Activated naive CD8-positive, alpha-beta T cell treated with anti-CD3 and anti-CD28 coated beads, Interleukin-2, amount 10 ng/mL, durations not matched to agents 7 days and 5 days (primary cell): ENCODE measurements around the gene CGN. TPM values are rescaled to one million over a fixed set of nuclear protein-coding genes. Genes with fewer than 3 reads are reported as not detected.
"Not testable (repeated sequence)": the region's sequence is repeated elsewhere in the genome, so short reads cannot be mapped to it uniquely, and the experiment has no call there.

Source experiments
- ATAC-seq: fragments of 150-1000 bp; cut with Tn5 transposase; one replicate; pipeline ENCODE4 v1.10.0; 2021; ENCODE audit warnings: low read depth, moderate library complexity
- POLR2A ChIA-PET: fragments of 350-600 bp; sonication (Branson Sonifier 250); formaldehyde crosslinking; loops from one replicate; lab custom pipeline; 2021; ENCODE audit warnings: antibody characterized with exemption; lab: Charles Lee
- DNase-seq: peaks from one replicate; pipeline ENCODE4 v3.0.0; 2021
- H3K27ac Mint-ChIP-seq: one replicate; pipeline ENCODE4 v1.8.0; 2022; ENCODE audit warnings: mild to moderate bottlenecking, mixed read lengths
- H3K27me3 Mint-ChIP-seq: one replicate; pipeline ENCODE4 v1.8.0; 2022; ENCODE audit warnings: mild to moderate bottlenecking, moderate library complexity, mixed read lengths
- H3K36me3 Mint-ChIP-seq: one replicate; pipeline ENCODE4 v1.8.0; 2021; ENCODE audit warnings: mild to moderate bottlenecking, mixed read lengths
- H3K4me1 Mint-ChIP-seq: one replicate; pipeline ENCODE4 v1.8.0; 2021; ENCODE audit warnings: mixed read lengths
- H3K4me3 Mint-ChIP-seq: one replicate; pipeline ENCODE4 v1.8.0; 2022; ENCODE audit warnings: mild to moderate bottlenecking, moderate library complexity, mixed read lengths
- H3K9me3 Mint-ChIP-seq: one replicate; pipeline ENCODE4 v1.8.0; 2021; ENCODE audit warnings: mixed read lengths
- total RNA-seq, 2 experiments: library from RNA; stranded (reverse); gene quantifications; one replicate each; pipeline ENCODE4 v1.2.3, GENCODE V29; 2021

Gene CGN
- total RNA-seq, 2 experiments from 2014 or later, result 0.33 to 0.40 TPM

- Mint-ChIP-seq H3K4me3 (no peak overlapping the region), H3K27ac (no peak overlapping the region), H3K27me3 (peaks cover 4% of the 10 kb centered on the region), H3K36me3 (no peaks in the 10 kb centered on the region), H3K4me1 (peaks cover 5% of the 10 kb centered on the region), H3K9me3 (no peaks in the 10 kb centered on the region)
- POLR2A ChIA-PET, result no interaction called here
- ATAC-seq (no peak), DNase-seq (no peak)
These were observed 7.7 kb downstream of the CGN start for GRCh38 chr1:151518936-151519335.

GRCh38 chr1:151519667-151520066 lies 8.5 kb downstream of the CGN start:
- H3K4me1 Mint-ChIP-seq, result peaks cover 4% of the 10 kb centered on the region
- no peak overlapping the region for H3K27ac Mint-ChIP-seq
- H3K4me3 Mint-ChIP-seq, result no peak overlapping the region
- no peaks in the 10 kb centered on the region for H3K36me3 Mint-ChIP-seq
- POLR2A ChIA-PET, result no interaction called here
- DNase-seq (no peak), ATAC-seq (no peak)
- H3K27me3 Mint-ChIP-seq, result peaks cover 4% of the 10 kb centered on the region
- no peaks in the 10 kb centered on the region for H3K9me3 Mint-ChIP-seq

GRCh38 chr1:151520359-151520758 lies 9.2 kb downstream of the CGN start:
- no peak for ATAC-seq
- no peak overlapping the region for H3K4me3 Mint-ChIP-seq
- DNase-seq, result no peak
- no peaks in the 10 kb centered on the region for H3K9me3 Mint-ChIP-seq
- POLR2A ChIA-PET, result no interaction called here
- H3K27me3 Mint-ChIP-seq, result peaks cover 4% of the 10 kb centered on the region
- no peak overlapping the region for H3K27ac Mint-ChIP-seq
- peaks cover 4% of the 10 kb centered on the region for H3K4me1 Mint-ChIP-seq
- no peaks in the 10 kb centered on the region for H3K36me3 Mint-ChIP-seq

- ATAC-seq, H3K9me3 Mint-ChIP-seq, H3K4me1 Mint-ChIP-seq, H3K36me3 Mint-ChIP-seq, POLR2A ChIA-PET, H3K27me3 Mint-ChIP-seq, DNase-seq, H3K4me3 Mint-ChIP-seq, H3K27ac Mint-ChIP-seq: not testable (repeated sequence)
These were observed 11.2 kb downstream of the CGN start for GRCh38 chr1:151522427-151522826.

- no peak for ATAC-seq
- POLR2A ChIA-PET, result no interaction called here
These were observed 12.1 kb downstream of the CGN start for GRCh38 chr1:151523326-151523725.

GRCh38 chr1:151524736-151525135 lies 13.5 kb downstream of the CGN start:
- no peak overlapping the region for H3K27ac Mint-ChIP-seq
- ATAC-seq, result no peak
- POLR2A ChIA-PET, result no interaction called here

More at GRCh38 chr1:151523326-151523725, 12.1 kb downstream of the CGN start:
- Mint-ChIP-seq H3K9me3 (no peaks in the 10 kb centered on the region), H3K27me3 (peaks cover 4% of the 10 kb centered on the region), H3K4me3 (no peak overlapping the region), H3K36me3 (no peaks in the 10 kb centered on the region), H3K4me1 (peaks cover 4% of the 10 kb centered on the region), H3K27ac (no peak overlapping the region)
- no peak for DNase-seq

GRCh38 chr1:151526735-151527525 lies 15.7 kb downstream of the CGN start:
- H3K4me3 Mint-ChIP-seq, result no peak overlapping the region

More at GRCh38 chr1:151524736-151525135, 13.5 kb downstream of the CGN start:
- no peak for DNase-seq
- Mint-ChIP-seq H3K36me3 (no peaks in the 10 kb centered on the region), H3K27me3 (peaks cover 4% of the 10 kb centered on the region), H3K4me3 (no peak overlapping the region), H3K9me3 (no peaks in the 10 kb centered on the region), H3K4me1 (peaks cover 4% of the 10 kb centered on the region)

GRCh38 chr1:151529211-151529702 lies 18.1 kb downstream of the CGN start:
- POLR2A ChIA-PET, result no interaction called here
- H3K36me3 Mint-ChIP-seq, result no peaks in the 10 kb centered on the region
- no peak for DNase-seq
- no peaks in the 10 kb centered on the region for H3K27me3 Mint-ChIP-seq
- H3K9me3 Mint-ChIP-seq, result no peaks in the 10 kb centered on the region
- no peak overlapping the region for H3K4me3 Mint-ChIP-seq
- no peak overlapping the region for H3K27ac Mint-ChIP-seq
- no peaks in the 10 kb centered on the region for H3K4me1 Mint-ChIP-seq
- ATAC-seq, result no peak

More at GRCh38 chr1:151526735-151527525, 15.7 kb downstream of the CGN start:
- Mint-ChIP-seq H3K27me3 (no peaks in the 10 kb centered on the region), H3K36me3 (no peaks in the 10 kb centered on the region), H3K9me3 (no peaks in the 10 kb centered on the region), H3K27ac (no peak overlapping the region), H3K4me1 (no peaks in the 10 kb centered on the region)
- no peak for DNase-seq
- ATAC-seq, result no peak
- POLR2A ChIA-PET, result no interaction called here

- H3K4me3 Mint-ChIP-seq, result no peak overlapping the region
- ATAC-seq, result no peak
- H3K4me1 Mint-ChIP-seq, result peaks cover 2% of the 10 kb centered on the region
- no peaks in the 10 kb centered on the region for H3K27me3 Mint-ChIP-seq
- H3K27ac Mint-ChIP-seq, result no peak overlapping the region
- DNase-seq, result no peak
- no peaks in the 10 kb centered on the region for H3K36me3 Mint-ChIP-seq
- POLR2A ChIA-PET, result no interaction called here
- H3K9me3 Mint-ChIP-seq, result no peaks in the 10 kb centered on the region
These were observed 18.6 kb downstream of the CGN start for GRCh38 chr1:151529781-151530180.

GRCh38 chr1:151530461-151530860 lies 19.3 kb downstream of the CGN start:
- DNase-seq (no peak), ATAC-seq (no peak)
- H3K4me1 Mint-ChIP-seq, result peaks cover 2% of the 10 kb centered on the region
- no peak overlapping the region for H3K4me3 Mint-ChIP-seq
- no peaks in the 10 kb centered on the region for H3K27me3 Mint-ChIP-seq
- POLR2A ChIA-PET, result no interaction called here
- no peak overlapping the region for H3K27ac Mint-ChIP-seq
- H3K36me3 Mint-ChIP-seq, result no peaks in the 10 kb centered on the region
- H3K9me3 Mint-ChIP-seq, result no peaks in the 10 kb centered on the region

- Mint-ChIP-seq H3K36me3 (no peaks in the 10 kb centered on the region), H3K27me3 (no peaks in the 10 kb centered on the region), H3K4me3 (no peak overlapping the region), H3K9me3 (no peaks in the 10 kb centered on the region), H3K4me1 (peaks cover 2% of the 10 kb centered on the region), H3K27ac (no peak overlapping the region)
- POLR2A ChIA-PET, result interaction anchor here (0.6 kb wide), 1 partner anchor 37 kb away, joined by 4 read pairs; no protein-coding TSS in a partner anchor
- no peak for DNase-seq
- no peak for ATAC-seq
These were observed 22.7 kb downstream of the CGN start for GRCh38 chr1:151533870-151534269.

GRCh38 chr1:151534662-151535278 lies 23.6 kb downstream of the CGN start:
- no peaks in the 10 kb centered on the region for H3K27me3 Mint-ChIP-seq

GRCh38 chr1:151535326-151536271 lies 24.4 kb downstream of the CGN start:
- H3K4me1 Mint-ChIP-seq, result peaks cover 2% of the 10 kb centered on the region
- no peaks in the 10 kb centered on the region for H3K9me3 Mint-ChIP-seq
- POLR2A ChIA-PET, result no interaction called here
- no peak for ATAC-seq
- no peak for DNase-seq
- H3K27me3 Mint-ChIP-seq, result peaks cover 2% of the 10 kb centered on the region
- no peak overlapping the region for H3K27ac Mint-ChIP-seq
- no peak overlapping the region for H3K4me3 Mint-ChIP-seq
- no peaks in the 10 kb centered on the region for H3K36me3 Mint-ChIP-seq

More at GRCh38 chr1:151534662-151535278, 23.6 kb downstream of the CGN start:
- Mint-ChIP-seq H3K36me3 (no peaks in the 10 kb centered on the region), H3K4me1 (peaks cover 2% of the 10 kb centered on the region), H3K27ac (no peak overlapping the region), H3K9me3 (no peaks in the 10 kb centered on the region), H3K4me3 (no peak overlapping the region)
- peak; percentile 80 for DNase-seq
- peak; percentile 87 for ATAC-seq
- POLR2A ChIA-PET, result no interaction called here
